Skeletal muscle tissue (tissue), 4 donors: ENCODE measurements around the gene SMPD2. TPM values are rescaled to one million over a fixed set of nuclear protein-coding genes. Genes with fewer than 3 reads are reported as not detected.

Experiments
- H3K27ac ChIP-seq: one replicate; pipeline ENCODE4 v1.7.0; 2013; ENCODE audit warnings: mild to moderate bottlenecking, low read depth, low read length, inconsistent platforms
- H3K27me3 ChIP-seq, 3 donors: one replicate each; pipeline ENCODE4 v1.7.0; 2013; ENCODE audit warnings: low read length in 3 of 3; ENCODE audit not compliant: control insufficient read depth in 3 of 3, insufficient read depth in 3 of 3
- H3K36me3 ChIP-seq, 3 donors: one replicate each; pipeline ENCODE4 v1.7.0; 2013; ENCODE audit warnings: low read length in 3 of 3; ENCODE audit not compliant: control insufficient read depth in 3 of 3, insufficient read depth in 3 of 3
- H3K4me1 ChIP-seq, 3 donors: one replicate each; pipeline ENCODE4 v1.7.0; 2013; ENCODE audit warnings: low read length in 3 of 3, mild to moderate bottlenecking in 3 of 3; ENCODE audit not compliant: control insufficient read depth in 3 of 3, insufficient read depth in 3 of 3
- H3K4me3 ChIP-seq, 3 donors: one replicate each; pipeline ENCODE4 v1.7.0; 2013; ENCODE audit warnings: low read length in 3 of 3
- H3K9ac ChIP-seq, 3 donors: one replicate each; pipeline ENCODE4 v1.7.0; 2013; ENCODE audit warnings: low read length in 3 of 3, mild to moderate bottlenecking in 3 of 3, moderate library complexity in 2 of 3, low read depth in 1 of 3
- H3K9me3 ChIP-seq, 3 donors: one replicate each; pipeline ENCODE4 v1.7.0; 2013; ENCODE audit warnings: low read length in 3 of 3; ENCODE audit not compliant: control insufficient read depth in 3 of 3
- total RNA-seq: library from RNA; depleted of rRNA; stranded (reverse); fragments of >200 nt; gene quantifications from one replicate; pipeline ENCODE4 v1.2.3, GENCODE V29; 2014
- donor health status: Osteomylitis.

Gene SMPD2
- total RNA-seq, 1 donor from 2014 or later, result 8.4 TPM

DNA sequence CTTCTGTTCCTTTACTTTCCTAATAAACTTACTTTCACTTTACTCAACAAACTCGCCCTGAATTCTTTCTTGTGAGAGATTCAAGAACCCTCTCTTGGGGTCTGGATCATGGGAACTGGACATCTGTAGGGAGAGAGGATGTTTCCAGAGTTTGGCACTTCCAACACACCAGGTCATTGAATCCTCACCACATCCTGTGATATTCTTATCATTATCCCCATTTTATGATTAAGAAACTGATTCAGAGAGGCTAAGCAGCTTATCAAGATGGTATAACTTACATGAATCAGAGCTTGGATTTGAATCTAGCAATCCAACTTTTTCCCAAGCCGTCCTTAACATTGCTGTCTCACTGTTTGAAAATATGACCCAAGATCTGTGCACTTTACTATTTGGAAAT lies 15.6 kb upstream of the SMPD2 start:
- H3K27ac ChIP-seq, result no peak overlapping the region
- peaks cover 0 to 5% (median 4%) of the 10 kb centered on the region in 3 donors for H3K4me1 ChIP-seq
- H3K27me3 ChIP-seq, result no peaks in the 10 kb centered on the region
- H3K9ac ChIP-seq, result no peak overlapping the region
- H3K9me3 ChIP-seq, result no peaks in the 10 kb centered on the region
- H3K4me3 ChIP-seq, result no peak overlapping the region
- no peaks in the 10 kb centered on the region for H3K36me3 ChIP-seq

DNA sequence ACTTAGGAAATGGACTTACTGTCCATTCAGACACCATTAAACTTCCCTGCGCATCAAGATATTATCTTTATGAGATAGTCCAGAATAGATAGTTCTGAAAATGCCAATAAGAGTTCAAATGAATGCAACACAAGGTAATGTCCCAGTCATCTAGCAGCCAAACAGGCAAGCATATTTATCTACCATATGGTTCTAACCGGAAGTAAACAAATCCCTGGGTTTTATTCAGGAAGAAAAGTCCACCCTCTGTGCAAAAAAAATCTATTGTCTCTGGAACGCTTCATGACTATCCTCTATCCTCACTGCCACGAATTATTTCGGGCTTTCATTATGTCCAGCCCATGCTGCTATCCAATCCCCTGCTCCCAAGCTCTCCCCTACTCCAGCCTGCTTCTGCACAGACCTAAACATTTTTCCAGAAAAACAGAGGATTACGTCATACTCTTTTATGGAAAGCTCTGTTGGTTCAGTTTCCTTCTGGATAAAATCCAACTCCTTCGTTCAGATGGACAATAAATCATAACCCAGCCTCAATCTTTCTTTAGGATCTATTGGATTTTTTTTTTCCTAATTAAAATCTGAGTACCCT lies 11.5 kb upstream of the SMPD2 start:
- Histone ChIP-seq H3K9me3 (no peaks in the 10 kb centered on the region), H3K4me3 (no peak overlapping the region), H3K36me3 (no peaks in the 10 kb centered on the region), H3K27ac (no peak overlapping the region), H3K9ac (no peak overlapping the region), H3K27me3 (no peaks in the 10 kb centered on the region), H3K4me1 (peaks cover 0 to 5% (median 4%) of the 10 kb centered on the region in 3 donors)

DNA sequence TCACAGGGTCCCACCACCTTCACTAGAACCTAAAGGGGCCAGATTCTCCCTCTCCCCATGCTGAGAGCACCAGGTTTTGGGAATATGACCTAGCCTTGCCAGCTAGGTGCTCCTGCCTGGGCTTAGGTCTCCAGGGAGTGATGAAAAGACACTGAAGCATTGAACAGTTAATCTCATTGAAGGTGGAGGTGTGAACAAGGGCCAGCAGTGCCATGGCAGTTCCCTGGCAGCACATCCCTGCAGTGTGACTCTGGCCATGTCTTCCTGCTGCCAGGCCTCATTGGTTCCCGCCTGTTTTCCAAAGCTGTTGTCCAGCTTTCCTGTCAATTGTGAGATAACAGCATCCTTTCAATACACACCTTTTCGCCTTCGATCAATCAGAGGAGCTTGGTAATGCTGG lies 11.0 kb upstream of the SMPD2 start:
- Histone ChIP-seq H3K4me3 (no peak overlapping the region), H3K9ac (no peak overlapping the region), H3K4me1 (peaks cover 0 to 5% (median 4%) of the 10 kb centered on the region in 3 donors), H3K9me3 (no peaks in the 10 kb centered on the region), H3K27ac (no peak overlapping the region), H3K36me3 (no peaks in the 10 kb centered on the region), H3K27me3 (no peaks in the 10 kb centered on the region)

DNA sequence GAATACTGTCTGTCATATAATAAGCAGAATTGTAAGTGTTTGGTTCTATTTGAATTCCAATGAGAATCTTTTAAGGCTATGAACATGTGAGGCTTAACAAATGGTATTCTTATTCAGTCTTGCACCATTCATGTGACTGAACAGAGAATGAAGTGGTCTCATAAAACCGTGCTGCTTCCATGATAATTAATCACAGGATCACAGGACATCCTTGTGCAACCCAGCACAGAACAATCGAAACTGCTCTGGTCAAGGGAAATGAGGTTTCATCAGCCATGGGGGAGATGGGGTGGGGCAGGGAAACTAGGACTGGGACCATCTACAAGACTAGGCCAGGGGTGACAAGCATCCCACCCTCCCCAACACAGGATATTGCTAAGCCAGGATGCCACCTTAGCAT lies 6.1 kb upstream of the SMPD2 start:
- no peaks in the 10 kb centered on the region for H3K9me3 ChIP-seq
- H3K4me1 ChIP-seq, result peaks cover 0 to 3% (median 2%) of the 10 kb centered on the region in 3 donors

DNA sequence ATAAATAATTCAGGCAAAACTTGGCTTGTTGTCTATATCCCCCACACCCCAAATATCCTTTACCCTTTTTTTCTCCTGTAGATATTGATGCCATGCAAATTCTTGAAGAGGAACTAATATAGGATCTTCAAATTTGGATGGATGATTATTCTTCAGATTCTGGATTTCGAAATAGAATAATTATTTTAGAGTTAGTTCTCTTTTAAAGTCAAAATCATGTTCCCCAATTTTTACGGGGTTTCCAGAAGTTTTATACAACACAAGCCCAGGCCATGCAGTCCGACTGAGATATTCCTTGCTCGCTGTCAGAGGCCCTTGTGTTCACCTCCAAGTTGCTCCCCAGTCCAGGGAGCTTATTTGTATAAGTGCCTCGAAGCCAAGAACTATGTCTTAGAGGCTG lies 4.5 kb upstream of the SMPD2 start:
- no peaks in the 10 kb centered on the region for H3K9me3 ChIP-seq

More for the DNA sequence above, 6.1 kb upstream of the SMPD2 start:
- no peak overlapping the region for H3K4me3 ChIP-seq
- H3K9ac ChIP-seq, result no peak overlapping the region
- H3K36me3 ChIP-seq, result no peaks in the 10 kb centered on the region
- no peaks in the 10 kb centered on the region for H3K27me3 ChIP-seq
- no peak overlapping the region for H3K27ac ChIP-seq

DNA sequence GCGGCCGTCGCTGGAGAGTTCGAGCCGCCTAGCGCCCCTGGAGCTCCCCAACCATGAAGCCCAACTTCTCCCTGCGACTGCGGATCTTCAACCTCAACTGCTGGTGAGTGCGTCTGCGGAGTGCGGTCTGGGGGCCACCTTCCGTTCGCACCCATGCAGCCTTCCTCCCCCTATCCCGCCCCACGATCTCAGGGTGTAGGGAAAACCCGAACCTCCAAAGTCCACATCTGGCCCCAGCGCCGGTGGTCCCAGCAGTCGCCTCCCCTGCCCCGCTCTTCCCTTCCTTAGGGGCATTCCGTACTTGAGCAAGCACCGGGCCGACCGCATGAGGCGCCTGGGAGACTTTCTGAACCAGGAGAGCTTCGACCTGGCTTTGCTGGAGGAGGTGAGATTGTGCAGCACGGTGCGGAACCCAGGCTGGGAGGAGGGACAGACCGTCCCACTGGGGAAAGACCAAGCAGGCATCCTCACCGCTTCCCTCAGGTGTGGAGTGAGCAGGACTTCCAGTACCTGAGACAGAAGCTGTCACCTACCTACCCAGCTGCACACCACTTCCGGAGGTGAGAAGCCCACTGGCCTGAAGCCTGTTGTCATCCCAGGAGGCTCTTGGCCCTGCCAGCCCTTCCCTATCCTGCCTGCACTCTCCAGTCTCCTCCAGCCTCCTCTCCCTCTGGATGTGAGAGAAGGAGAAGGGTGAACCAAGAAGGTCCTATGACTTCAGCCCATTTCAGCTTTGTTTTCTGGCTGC lies 719 bp downstream of the SMPD2 start:
- no peaks in the 10 kb centered on the region for H3K27me3 ChIP-seq
- no peaks in the 10 kb centered on the region for H3K9me3 ChIP-seq
- peak overlapping the region; percentile 86 to 94 (median 87) for H3K9ac ChIP-seq
- H3K4me1 ChIP-seq, result peaks cover 7 to 21% (median 17%) of the 10 kb centered on the region in 3 donors
- peak overlapping the region; percentile 89 to 94 (median 91) for H3K4me3 ChIP-seq
- H3K36me3 ChIP-seq, result peaks cover 2 to 24% (median 7%) of the 10 kb centered on the region in 3 donors
- H3K27ac ChIP-seq, result peak overlapping the region; percentile 81

More for the DNA sequence above, 4.5 kb upstream of the SMPD2 start:
- no peak overlapping the region for H3K27ac ChIP-seq
- H3K4me3 ChIP-seq, result no peak overlapping the region
- H3K36me3 ChIP-seq, result no peaks in the 10 kb centered on the region
- H3K27me3 ChIP-seq, result no peaks in the 10 kb centered on the region
- no peak overlapping the region for H3K9ac ChIP-seq
- H3K4me1 ChIP-seq, result peaks cover 1 to 10% (median 6%) of the 10 kb centered on the region in 3 donors

DNA sequence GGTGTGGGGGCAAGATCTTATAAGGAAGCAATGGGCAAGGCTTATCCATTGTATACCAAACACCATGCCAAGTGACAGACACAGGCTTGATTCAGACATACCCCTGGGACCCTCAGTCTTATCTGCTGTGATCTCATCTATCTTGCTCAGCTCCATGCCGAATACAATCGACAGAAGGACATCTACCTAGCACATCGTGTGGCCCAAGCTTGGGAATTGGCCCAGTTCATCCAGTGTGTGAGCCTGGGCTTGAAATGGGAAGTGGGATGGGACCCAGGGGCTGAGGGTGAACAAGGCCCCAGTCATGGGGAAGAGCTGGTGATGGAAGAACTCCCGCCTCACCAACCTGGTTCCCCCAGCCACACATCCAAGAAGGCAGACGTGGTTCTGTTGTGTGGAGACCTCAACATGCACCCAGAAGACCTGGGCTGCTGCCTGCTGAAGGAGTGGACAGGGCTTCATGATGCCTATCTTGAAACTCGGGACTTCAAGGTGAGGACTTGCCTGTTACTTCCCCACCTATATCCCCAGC lies 1.9 kb downstream of the SMPD2 start:
- Histone ChIP-seq H3K4me3 (no peak overlapping the region), H3K4me1 (peaks cover 7 to 21% (median 17%) of the 10 kb centered on the region in 3 donors), H3K9ac (no peak overlapping the region), H3K27ac (no peak overlapping the region), H3K9me3 (no peaks in the 10 kb centered on the region), H3K36me3 (peaks cover 5 to 25% (median 12%) of the 10 kb centered on the region in 3 donors), H3K27me3 (no peaks in the 10 kb centered on the region)

DNA sequence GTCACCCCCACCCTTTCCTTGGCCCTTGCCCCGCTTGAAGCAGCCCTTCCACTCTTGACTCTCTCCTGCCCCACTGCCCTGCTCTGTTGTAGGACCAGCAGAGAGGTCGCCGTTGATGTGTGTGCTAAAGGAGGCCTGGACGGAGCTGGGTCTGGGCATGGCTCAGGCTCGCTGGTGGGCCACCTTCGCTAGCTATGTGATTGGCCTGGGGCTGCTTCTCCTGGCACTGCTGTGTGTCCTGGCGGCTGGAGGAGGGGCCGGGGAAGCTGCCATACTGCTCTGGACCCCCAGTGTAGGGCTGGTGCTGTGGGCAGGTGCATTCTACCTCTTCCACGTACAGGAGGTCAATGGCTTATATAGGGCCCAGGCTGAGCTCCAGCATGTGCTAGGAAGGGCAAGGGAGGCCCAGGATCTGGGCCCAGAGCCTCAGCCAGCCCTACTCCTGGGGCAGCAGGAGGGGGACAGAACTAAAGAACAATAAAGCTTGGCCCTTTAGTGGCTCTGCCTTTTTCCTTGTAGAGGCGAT lies 3.0 kb downstream of the SMPD2 start:
- H3K27me3 ChIP-seq, result no peaks in the 10 kb centered on the region
- peaks cover 7 to 21% (median 17%) of the 10 kb centered on the region in 3 donors for H3K4me1 ChIP-seq
- H3K27ac ChIP-seq, result no peak overlapping the region
- peaks cover 5 to 25% (median 12%) of the 10 kb centered on the region in 3 donors for H3K36me3 ChIP-seq
- no peak overlapping the region for H3K4me3 ChIP-seq
- H3K9ac ChIP-seq, result no peak overlapping the region
- no peaks in the 10 kb centered on the region for H3K9me3 ChIP-seq

DNA sequence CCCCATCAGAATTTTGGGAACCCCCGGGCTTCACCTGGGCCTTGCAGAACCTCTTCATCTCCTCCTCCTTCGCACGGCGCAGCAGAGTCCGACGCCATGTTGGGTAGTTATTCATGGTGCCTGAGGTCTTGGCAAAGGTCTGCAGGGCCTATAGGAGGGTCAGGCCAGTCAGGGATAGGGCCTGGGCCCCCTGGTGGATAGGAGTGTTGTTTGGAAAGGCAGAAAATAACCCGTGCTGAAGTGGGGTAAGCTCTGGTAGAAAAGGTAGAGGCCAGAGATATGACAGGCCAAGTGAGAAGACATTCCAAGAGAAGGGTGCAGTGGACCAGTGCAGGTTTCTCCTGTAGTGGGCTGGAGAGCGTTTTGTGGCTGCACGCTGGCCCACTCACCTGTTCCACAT lies 4.9 kb downstream of the SMPD2 start:
- no peaks in the 10 kb centered on the region for H3K27me3 ChIP-seq
- peaks cover 5 to 25% (median 12%) of the 10 kb centered on the region in 3 donors for H3K36me3 ChIP-seq
- H3K4me1 ChIP-seq, result peaks cover 7 to 14% (median 12%) of the 10 kb centered on the region in 3 donors
- no peaks in the 10 kb centered on the region for H3K9me3 ChIP-seq
- H3K9ac ChIP-seq, result no peak overlapping the region
- no peak overlapping the region for H3K4me3 ChIP-seq
- no peak overlapping the region for H3K27ac ChIP-seq

DNA sequence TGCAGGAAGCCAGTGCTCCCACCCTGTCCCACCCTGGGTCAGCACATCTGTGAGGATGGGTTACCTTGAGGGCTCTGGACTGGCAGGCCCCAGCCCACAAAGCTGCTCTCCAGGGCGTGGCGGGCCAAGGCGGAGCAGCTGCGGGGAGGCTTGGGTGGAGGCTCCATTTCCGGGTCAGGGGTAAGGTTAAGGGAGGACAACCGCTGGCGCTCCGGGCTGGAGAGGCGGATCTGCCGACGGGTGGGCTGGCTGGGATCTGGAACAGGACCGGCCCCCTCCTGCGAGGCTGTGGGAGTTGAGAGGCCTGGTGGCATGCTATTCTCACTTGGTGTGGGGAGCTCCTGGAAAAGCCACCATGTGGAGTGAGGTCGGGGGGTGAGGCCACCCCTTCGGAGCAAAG lies 5.5 kb downstream of the SMPD2 start:
- H3K27me3 ChIP-seq, result no peaks in the 10 kb centered on the region
- H3K9ac ChIP-seq, result no peak overlapping the region
- H3K36me3 ChIP-seq, result peaks cover 5 to 25% (median 12%) of the 10 kb centered on the region in 3 donors
- no peak overlapping the region for H3K4me3 ChIP-seq
- H3K9me3 ChIP-seq, result no peaks in the 10 kb centered on the region
- H3K27ac ChIP-seq, result no peak overlapping the region
- peaks cover 5 to 12% (median 11%) of the 10 kb centered on the region in 3 donors for H3K4me1 ChIP-seq
